Transverse colon (tissue), 3 donors: ENCODE measurements around the gene NIPAL4.

Experiments used
- CTCF ChIP-seq, 5 experiments: fragments of 200-600 bp in 3 of 5; fragments of 450-650 bp in 2 of 5; sonication (generic) in 3 of 5; IDR thresholded peaks; 1 replicate in 2 of 5; 2 replicates in 3 of 5; pipeline ENCODE4 v1.5.1; 2016 to 2017; ENCODE audit warnings: antibody characterized with exemption in 5 of 5, inconsistent platforms in 3 of 5, mild to moderate bottlenecking in 2 of 5, moderate library complexity in 1 of 5
- POLR2A ChIP-seq: fragments of 450-650 bp; IDR thresholded peaks from one replicate; pipeline ENCODE4 v1.6.1; 2016; ENCODE audit warnings: antibody characterized with exemption, mild to moderate bottlenecking, moderate library complexity

- no peak for TF ChIP-seq CTCF (IDR thresholded peaks at IDR 0.05)
- no peak for TF ChIP-seq POLR2A
Measured at GRCh38 chr5:157502143-157502647, 42.2 kb downstream of the NIPAL4 start.
